Hepatocyte (in vitro differentiated cells): ENCODE data around the gene EVI2B.

Source experiments
- CTCF ChIP-seq: fragments of 200-600 bp; sonication (generic); IDR thresholded peaks from 2 replicates; pipeline ENCODE4 v1.5.1; 2016; ENCODE audit warnings: antibody characterized with exemption, mild to moderate bottlenecking; ENCODE audit not compliant: poor library complexity
- EZH2 ChIP-seq: fragments of 200-600 bp; sonication (generic); IDR thresholded peaks from 2 replicates; pipeline ENCODE4 v1.6.1; 2016; ENCODE audit warnings: antibody characterized with exemption, mild to moderate bottlenecking, borderline replicate concordance

GRCh38 chr17:31281061-31281460, 32.8 kb downstream of the EVI2B start:
- no peak for TF ChIP-seq CTCF
- TF ChIP-seq EZH2: no peak
